ENCODE data around the gene SPAG6.

The SPAG6 gene

DNA sequence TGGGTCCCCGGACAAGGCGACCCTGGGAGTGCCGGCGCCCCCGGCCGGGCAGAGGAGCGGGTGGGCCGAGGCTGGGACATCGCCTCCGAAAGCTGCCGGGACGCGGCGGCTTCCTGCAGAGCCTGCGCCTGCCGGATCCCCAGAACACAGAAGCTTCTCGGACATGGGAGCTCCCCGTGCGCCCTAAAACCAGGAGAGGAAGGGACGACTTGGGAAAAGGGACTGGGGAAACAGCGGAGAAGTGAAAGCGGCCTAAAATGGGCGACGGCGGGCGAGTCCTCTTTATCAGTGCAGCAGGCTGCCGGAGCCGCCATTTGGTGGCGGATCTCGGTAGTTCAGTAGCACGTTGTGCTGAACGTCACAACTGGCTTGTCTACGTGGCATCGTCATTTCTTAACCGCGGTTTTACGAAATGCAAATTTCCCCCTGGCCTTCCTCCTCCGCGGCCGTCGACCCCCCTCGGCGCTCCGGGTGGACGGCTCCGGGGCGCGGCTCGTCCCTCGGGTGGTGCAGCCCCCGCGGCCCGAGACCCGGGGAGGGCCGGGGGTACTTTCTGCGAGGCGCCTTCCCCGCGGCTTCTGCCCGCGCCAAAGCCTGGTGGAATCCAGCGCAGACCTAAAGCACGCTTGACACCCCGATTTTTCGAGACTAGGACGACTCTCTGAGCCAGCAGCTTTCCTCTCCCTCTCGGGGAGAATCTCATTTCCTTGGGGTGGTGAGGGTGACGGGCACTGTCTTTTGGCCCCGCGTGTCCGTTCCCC is 9.9 kb upstream of the SPAG6 start:
- Histone ChIP-seq H3K27me3 (ENCODE audit: insufficient read depth, poor library complexity, severe bottlenecking) (peaks cover 23% of the 10 kb centered on the region), H3K27ac (replicated peaks) (no peak overlapping the region), H3K4me3 (replicated peaks; ENCODE audit: insufficient read depth, low read length) (no peak overlapping the region; the same call in 1 of the 2 replicates)
- TF ChIP-seq GABPA (IDR thresholded peaks at IDR 0.05; ENCODE audit: low read depth) = no peak
- TF ChIP-seq, protein P1, sequence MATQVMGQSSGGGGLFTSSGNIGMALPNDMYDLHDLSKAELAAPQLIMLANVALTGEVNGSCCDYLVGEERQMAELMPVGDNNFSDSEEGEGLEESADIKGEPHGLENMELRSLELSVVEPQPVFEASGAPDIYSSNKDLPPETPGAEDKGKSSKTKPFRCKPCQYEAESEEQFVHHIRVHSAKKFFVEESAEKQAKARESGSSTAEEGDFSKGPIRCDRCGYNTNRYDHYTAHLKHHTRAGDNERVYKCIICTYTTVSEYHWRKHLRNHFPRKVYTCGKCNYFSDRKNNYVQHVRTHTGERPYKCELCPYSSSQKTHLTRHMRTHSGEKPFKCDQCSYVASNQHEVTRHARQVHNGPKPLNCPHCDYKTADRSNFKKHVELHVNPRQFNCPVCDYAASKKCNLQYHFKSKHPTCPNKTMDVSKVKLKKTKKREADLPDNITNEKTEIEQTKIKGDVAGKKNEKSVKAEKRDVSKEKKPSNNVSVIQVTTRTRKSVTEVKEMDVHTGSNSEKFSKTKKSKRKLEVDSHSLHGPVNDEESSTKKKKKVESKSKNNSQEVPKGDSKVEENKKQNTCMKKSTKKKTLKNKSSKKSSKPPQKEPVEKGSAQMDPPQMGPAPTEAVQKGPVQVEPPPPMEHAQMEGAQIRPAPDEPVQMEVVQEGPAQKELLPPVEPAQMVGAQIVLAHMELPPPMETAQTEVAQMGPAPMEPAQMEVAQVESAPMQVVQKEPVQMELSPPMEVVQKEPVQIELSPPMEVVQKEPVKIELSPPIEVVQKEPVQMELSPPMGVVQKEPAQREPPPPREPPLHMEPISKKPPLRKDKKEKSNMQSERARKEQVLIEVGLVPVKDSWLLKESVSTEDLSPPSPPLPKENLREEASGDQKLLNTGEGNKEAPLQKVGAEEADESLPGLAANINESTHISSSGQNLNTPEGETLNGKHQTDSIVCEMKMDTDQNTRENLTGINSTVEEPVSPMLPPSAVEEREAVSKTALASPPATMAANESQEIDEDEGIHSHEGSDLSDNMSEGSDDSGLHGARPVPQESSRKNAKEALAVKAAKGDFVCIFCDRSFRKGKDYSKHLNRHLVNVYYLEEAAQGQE (IDR thresholded peaks at IDR 0.05; ENCODE audit: insufficient replicate concordance, low read depth) = no peak
- TF ChIP-seq SPI1 (IDR thresholded peaks at IDR 0.05; ENCODE audit: borderline replicate concordance, low read depth) = no peak
- TF ChIP-seq CTCF (IDR thresholded peaks at IDR 0.05; ENCODE audit: insufficient read depth, low read length) = no peak
- TF ChIP-seq POLR2AphosphoS5 (IDR thresholded peaks at IDR 0.05; ENCODE audit: low read depth) = no peak
- DNase-seq (ENCODE audit: low read depth in 1 of 2, low spot score in 1 of 2) = no peak

DNA sequence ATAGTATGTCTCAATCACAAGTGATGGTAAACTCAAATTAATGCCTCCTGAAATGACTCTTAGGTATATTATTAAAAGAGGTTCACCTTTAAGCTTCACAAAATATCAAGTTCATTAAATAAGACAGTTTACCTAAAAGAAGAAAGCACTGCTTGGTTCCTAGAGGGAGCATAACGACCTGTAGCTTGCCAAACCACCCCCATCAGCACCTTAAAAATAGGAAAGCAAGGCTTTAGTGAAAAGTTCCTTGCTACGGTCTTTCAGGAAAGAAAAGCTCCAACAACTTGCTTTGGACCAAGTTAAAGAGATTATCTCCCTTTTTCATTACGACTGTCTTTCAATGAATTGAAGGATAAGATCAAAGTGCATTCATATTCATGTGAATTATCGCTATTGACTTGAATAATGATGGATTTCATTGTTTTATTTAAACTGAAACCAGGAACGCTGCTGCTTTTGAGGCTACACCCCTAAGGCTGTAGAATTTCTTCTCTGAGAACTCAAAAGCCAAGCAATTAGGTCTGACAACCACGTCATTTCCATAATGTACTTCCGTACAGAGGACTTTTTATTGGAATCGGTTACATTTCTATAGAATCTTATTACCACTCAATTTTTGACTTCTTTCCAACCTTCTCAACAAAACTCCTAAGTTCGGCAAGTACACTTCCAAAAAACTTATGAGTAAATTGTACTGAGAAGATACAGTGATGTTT is 7.0 kb upstream of the SPAG6 start:
- DNase-seq (ENCODE audit: low read depth in 1 of 2, low spot score in 1 of 2) = no peak
- Histone ChIP-seq H3K27me3 (ENCODE audit: insufficient read depth, poor library complexity, severe bottlenecking) (peaks cover 25% of the 10 kb centered on the region), H3K4me3 (replicated peaks; ENCODE audit: insufficient read depth, low read length) (no peak overlapping the region), H3K27ac (replicated peaks) (no peak overlapping the region)
- TF ChIP-seq, protein P1 (IDR thresholded peaks at IDR 0.05; ENCODE audit: insufficient replicate concordance, low read depth) = peak; percentile 33
- no peak for TF ChIP-seq SPI1 (IDR thresholded peaks at IDR 0.05; ENCODE audit: borderline replicate concordance, low read depth)

DNA sequence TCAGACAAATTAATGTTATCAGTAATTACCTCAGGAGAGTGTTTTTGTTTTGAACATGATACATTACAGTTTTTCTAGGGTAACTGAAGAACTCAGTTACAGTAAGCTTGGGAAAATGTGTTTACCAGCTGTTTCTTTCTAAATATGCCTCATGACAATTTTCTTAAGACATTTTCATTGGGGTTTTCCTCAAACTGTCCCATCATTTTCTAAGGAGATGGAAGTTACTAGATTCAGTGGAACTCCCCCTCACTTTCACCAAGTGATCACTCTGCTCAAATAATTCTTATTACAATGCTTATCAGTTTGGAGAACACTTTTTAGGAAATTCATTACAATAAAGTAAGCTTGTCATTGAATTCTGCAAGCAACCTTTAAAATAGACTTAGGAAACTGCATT is 6.4 kb upstream of the SPAG6 start:
- Histone ChIP-seq H3K27ac (replicated peaks) (no peak overlapping the region), H3K27me3 (ENCODE audit: insufficient read depth, poor library complexity, severe bottlenecking) (peaks cover 29% of the 10 kb centered on the region), H3K4me3 (replicated peaks; ENCODE audit: insufficient read depth, low read length) (no peak overlapping the region)
- no peak for DNase-seq (ENCODE audit: low read depth in 1 of 2, low spot score in 1 of 2)
- no peak for TF ChIP-seq SPI1 (IDR thresholded peaks at IDR 0.05; ENCODE audit: borderline replicate concordance, low read depth)

- Histone ChIP-seq H3K27me3 (ENCODE audit: insufficient read depth, poor library complexity, severe bottlenecking) (peaks cover 35% of the 10 kb centered on the region), H3K4me3 (replicated peaks; ENCODE audit: insufficient read depth, low read length) (peak overlapping the region; percentile 51), H3K27ac (replicated peaks) (no peak overlapping the region)
- TF ChIP-seq GABPA (IDR thresholded peaks at IDR 0.05; ENCODE audit: low read depth) (no peak), CTCF (IDR thresholded peaks at IDR 0.05; ENCODE audit: insufficient read depth, low read length) (no peak), SPI1 (IDR thresholded peaks at IDR 0.05; ENCODE audit: borderline replicate concordance, low read depth) (no peak), POLR2AphosphoS5 (IDR thresholded peaks at IDR 0.05; ENCODE audit: low read depth) (no peak)
- TF ChIP-seq, protein P1 (IDR thresholded peaks at IDR 0.05; ENCODE audit: insufficient replicate concordance, low read depth) = no peak
- DNase-seq (ENCODE audit: low read depth in 1 of 2, low spot score in 1 of 2) = no peak
Measured at GRCh38 chr10:22339761-22340328, 5.5 kb upstream of the SPAG6 start.

Measured in HL-60 (cell line).